ENCODE measurements around the gene MED12.

- TF ChIP-seq CTCF (IDR thresholded peaks at IDR 0.05) (no peak), POLR2A (IDR thresholded peaks at IDR 0.05) (peak; percentile 9), POLR2AphosphoS5 (IDR thresholded peaks at IDR 0.05) (no peak)
These were observed 7.1 kb upstream of the MED12 start, which contains the start of gene IL2RG for GRCh38 chrX:71111141-71111843.
